Uterus (tissue), 4 donors: ENCODE measurements around the gene SDK2. TPM values are rescaled to one million over a fixed set of nuclear protein-coding genes. Genes with fewer than 3 reads are reported as not detected.

ENCODE experiments used
- DNase-seq, 2 donors: peaks; one replicate each; pipeline ENCODE4 v3.0.0-alpha.2; 2019 to 2020
- H3K27ac ChIP-seq, 2 donors: fragments of 200-600 bp; sonication (generic); 1 replicate in 1 of 2; 2 replicates in 1 of 2; pipeline ENCODE4 v1.5.1; 2016 to 2018
- H3K27me3 ChIP-seq, 2 donors: fragments of 200-600 bp; sonication (generic); one replicate each; pipeline ENCODE4 v1.5.1; 2018 to 2019; ENCODE audit warnings: control low read depth in 1 of 2
- H3K36me3 ChIP-seq, 2 donors: fragments of 200-600 bp; sonication (generic); one replicate each; pipeline ENCODE4 v1.5.1; 2019; ENCODE audit warnings: control low read depth in 1 of 2
- H3K4me1 ChIP-seq, 2 donors: fragments of 200-600 bp; sonication (generic); one replicate each; pipeline ENCODE4 v1.5.1; 2018 to 2019; ENCODE audit warnings: control low read depth in 1 of 2
- H3K4me3 ChIP-seq, 2 donors: fragments of 200-600 bp; sonication (generic); 1 replicate in 1 of 2; 2 replicates in 1 of 2; pipeline ENCODE4 v1.5.1; 2018 to 2019; ENCODE audit warnings: mild to moderate bottlenecking in 1 of 2
- H3K9me3 ChIP-seq, 2 donors: fragments of 200-600 bp; sonication (generic); one replicate each; pipeline ENCODE4 v1.5.1; 2019; ENCODE audit warnings: control low read depth in 1 of 2
- POLR2A ChIP-seq, 2 donors: fragments of 450-650 bp; IDR thresholded peaks; one replicate each; pipeline ENCODE4 v1.6.1; 2016; ENCODE audit warnings: antibody characterized with exemption in 2 of 2, mild to moderate bottlenecking in 1 of 2, moderate library complexity in 1 of 2
- intact Hi-C: fragments of 100-400 bp; cut with DNase I; formaldehyde crosslinking; loops from one replicate; pipeline ENCODE4 v1.15.1; 2023; ENCODE audit warnings: low total_unique reads
- total RNA-seq, 4 donors: library from RNA; depleted of rRNA in 3 of 4; stranded (reverse); fragments of >200 nt in 3 of 4; gene quantifications; one replicate each; pipeline versions ENCODE4 v1.1.0 to v1.2.4, GENCODE V29; 2014 to 2023
- TF ChIP-seq, protein P1 (sequence below), 4 experiments: fragments of 200-600 bp in 2 of 4; fragments of 450-650 bp in 2 of 4; sonication (generic) in 2 of 4; IDR thresholded peaks; one replicate each; pipeline ENCODE4 v1.5.1; 2016 to 2019; ENCODE audit warnings: antibody characterized with exemption in 4 of 4, mild to moderate bottlenecking in 2 of 4, moderate library complexity in 1 of 4
- donor health status: DM: yes; HTN: yes; CAD: no.

Gene SDK2
- total RNA-seq, 4 donors from 2014 or later: 1.1 to 5.0 TPM; not detected in 2

DNA sequence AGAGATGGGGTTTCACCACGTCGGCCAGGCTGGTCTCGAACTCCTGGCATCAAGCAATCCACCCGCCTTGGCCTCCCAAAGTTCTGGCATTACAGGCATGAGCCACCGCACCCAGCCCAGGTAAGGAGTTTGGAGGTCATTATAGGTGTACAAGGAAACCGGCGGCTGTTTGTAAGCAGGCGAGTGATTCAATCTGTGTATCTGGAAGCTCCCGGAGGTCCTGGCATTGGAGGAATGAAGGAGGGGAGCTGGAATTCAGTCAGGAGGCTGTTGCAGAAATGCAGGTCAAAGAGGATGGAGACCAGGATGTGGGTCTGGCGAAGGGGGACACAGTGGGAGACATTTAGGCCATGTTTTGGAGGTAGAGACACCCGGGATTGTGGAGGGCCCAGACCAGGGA is 351.2 kb downstream of the SDK2 start:
- Histone ChIP-seq H3K4me1 (peaks cover 13 to 49% of the 10 kb centered on the region in 2 donors), H3K27ac (peak overlapping the region; percentile 87), H3K36me3 (no peaks in the 10 kb centered on the region), H3K9me3 (no peaks in the 10 kb centered on the region), H3K27me3 (no peaks in the 10 kb centered on the region), H3K4me3 (no peak overlapping the region)
- no peak for DNase-seq
- intact Hi-C loops: no loop called here
- TF ChIP-seq, protein P1, sequence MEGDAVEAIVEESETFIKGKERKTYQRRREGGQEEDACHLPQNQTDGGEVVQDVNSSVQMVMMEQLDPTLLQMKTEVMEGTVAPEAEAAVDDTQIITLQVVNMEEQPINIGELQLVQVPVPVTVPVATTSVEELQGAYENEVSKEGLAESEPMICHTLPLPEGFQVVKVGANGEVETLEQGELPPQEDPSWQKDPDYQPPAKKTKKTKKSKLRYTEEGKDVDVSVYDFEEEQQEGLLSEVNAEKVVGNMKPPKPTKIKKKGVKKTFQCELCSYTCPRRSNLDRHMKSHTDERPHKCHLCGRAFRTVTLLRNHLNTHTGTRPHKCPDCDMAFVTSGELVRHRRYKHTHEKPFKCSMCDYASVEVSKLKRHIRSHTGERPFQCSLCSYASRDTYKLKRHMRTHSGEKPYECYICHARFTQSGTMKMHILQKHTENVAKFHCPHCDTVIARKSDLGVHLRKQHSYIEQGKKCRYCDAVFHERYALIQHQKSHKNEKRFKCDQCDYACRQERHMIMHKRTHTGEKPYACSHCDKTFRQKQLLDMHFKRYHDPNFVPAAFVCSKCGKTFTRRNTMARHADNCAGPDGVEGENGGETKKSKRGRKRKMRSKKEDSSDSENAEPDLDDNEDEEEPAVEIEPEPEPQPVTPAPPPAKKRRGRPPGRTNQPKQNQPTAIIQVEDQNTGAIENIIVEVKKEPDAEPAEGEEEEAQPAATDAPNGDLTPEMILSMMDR (IDR thresholded peaks at IDR 0.05): no peak
- no peak for TF ChIP-seq POLR2A (IDR thresholded peaks at IDR 0.05)

DNA sequence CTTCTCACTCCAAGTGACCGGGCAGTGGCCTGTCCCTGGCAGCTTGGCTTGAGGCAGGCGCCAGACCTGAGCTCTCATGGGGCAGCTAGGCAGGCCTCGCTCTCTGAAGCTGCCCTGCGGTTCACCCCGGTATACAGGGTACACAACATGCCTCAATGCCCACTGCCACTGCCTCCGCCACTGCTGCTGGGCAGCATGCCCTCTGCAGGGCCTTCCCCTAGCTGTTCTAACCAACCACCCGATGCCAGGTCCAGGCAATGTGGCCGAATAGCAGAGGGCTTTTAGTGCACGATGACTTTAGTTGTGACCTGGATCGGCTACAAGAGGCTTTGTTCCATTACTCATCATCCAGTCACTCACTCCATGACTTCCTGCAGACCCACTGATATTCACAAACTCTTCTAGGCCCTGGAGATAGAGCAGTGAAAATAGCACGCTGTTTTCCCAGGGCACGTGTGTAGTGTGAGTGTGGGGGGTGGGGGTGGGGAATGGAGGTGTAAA is 352.2 kb downstream of the SDK2 start:
- DNase-seq: no peak
- H3K36me3 ChIP-seq: no peaks in the 10 kb centered on the region
- peaks cover 20 to 59% of the 10 kb centered on the region in 2 donors for H3K4me1 ChIP-seq
- H3K27me3 ChIP-seq: no peaks in the 10 kb centered on the region
- TF ChIP-seq, protein P1 (IDR thresholded peaks at IDR 0.05): no peak
- no peak for TF ChIP-seq POLR2A (IDR thresholded peaks at IDR 0.05)
- intact Hi-C loops: no loop called here
- H3K9me3 ChIP-seq: no peaks in the 10 kb centered on the region
- peak overlapping the region in 1 of 2 donors; percentile 1 for H3K4me3 ChIP-seq
- H3K27ac ChIP-seq: peak overlapping the region; percentile 87

DNA sequence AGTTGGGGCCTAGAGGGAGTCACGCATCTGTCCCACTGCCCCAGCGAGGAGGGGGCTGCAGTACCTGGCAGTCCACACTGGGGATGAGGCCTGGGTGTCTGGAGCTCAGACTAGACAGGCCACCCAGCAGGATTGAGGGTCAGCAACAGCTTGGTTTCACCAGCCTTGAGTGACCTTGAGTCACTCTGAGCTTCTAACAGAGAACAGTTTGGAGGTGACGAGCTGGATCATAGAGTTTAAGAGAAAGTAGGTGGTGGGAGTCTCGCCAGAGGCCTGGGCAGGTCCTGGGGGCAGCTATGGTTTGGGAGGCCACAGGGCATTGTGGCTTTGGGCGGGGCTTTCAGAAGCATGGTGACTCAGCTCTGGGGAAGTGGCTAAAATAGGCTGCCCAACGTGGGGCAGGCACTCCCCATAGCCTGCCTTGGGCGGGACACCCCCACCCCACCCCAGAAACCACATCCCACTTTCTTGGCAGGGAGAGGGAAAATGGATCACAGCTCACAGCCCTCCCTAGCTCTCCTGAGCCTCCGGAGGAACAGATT is 352.9 kb downstream of the SDK2 start:
- Histone ChIP-seq H3K27me3 (no peaks in the 10 kb centered on the region), H3K4me3 (peak overlapping the region in 1 of 2 donors; percentile 1), H3K36me3 (no peaks in the 10 kb centered on the region), H3K4me1 (peaks cover 28 to 66% of the 10 kb centered on the region in 2 donors), H3K9me3 (no peaks in the 10 kb centered on the region), H3K27ac (peak overlapping the region; percentile 87)
- DNase-seq: peak; percentile 67 to 68
- intact Hi-C loops: no loop called here
- TF ChIP-seq POLR2A (IDR thresholded peaks at IDR 0.05): no peak
- TF ChIP-seq, protein P1 (IDR thresholded peaks at IDR 0.05): no peak

DNA sequence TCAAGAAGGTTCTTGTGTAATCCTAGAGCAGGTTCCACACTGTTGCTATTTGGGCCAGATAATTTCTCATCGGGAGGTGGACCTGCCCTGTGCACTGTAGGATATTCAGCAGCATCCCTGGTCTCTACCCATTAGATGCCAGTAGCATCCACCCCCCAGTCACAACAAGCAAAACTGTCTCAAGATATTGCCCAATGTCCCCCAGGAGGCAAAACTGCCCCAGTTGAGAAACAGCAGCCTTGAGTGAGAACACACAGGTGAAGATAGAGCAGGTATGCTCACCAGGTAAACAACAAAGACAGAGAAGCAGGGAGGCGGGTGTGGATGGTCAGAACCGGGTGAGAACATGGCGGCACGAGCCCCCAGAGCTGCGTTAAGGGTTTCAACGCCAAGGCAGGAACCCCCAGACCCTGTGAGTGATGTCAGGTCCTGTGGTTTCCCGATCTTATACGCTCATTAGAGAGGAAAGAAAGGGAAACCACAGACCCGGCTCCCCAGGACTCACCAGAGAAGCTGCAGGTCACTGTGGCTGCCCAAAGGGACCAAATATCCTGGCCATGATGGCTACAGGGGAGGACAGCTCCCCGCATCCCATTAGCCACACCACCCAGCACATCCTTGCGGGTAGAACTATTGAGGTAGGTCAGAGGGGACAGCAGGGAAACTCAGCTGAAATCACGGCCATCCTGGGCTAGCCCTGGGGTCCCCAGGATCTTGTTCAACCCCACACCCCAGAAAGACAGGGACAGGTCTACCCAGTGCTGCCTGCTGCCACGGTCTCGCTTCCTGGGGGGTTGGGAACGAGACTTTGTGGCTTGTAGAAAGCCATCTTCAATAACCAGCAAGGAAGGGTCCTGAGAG is 353.6 kb downstream of the SDK2 start:
- DNase-seq: no peak
- intact Hi-C loops: no loop called here
- no peaks in the 10 kb centered on the region for H3K9me3 ChIP-seq
- TF ChIP-seq POLR2A (IDR thresholded peaks at IDR 0.05): no peak
- TF ChIP-seq, protein P1 (IDR thresholded peaks at IDR 0.05): no peak
- peak overlapping the region; percentile 87 for H3K27ac ChIP-seq
- H3K4me1 ChIP-seq: peaks cover 30 to 73% of the 10 kb centered on the region in 2 donors
- H3K27me3 ChIP-seq: no peaks in the 10 kb centered on the region
- no peaks in the 10 kb centered on the region for H3K36me3 ChIP-seq
- H3K4me3 ChIP-seq: no peak overlapping the region
